ENCODE data around the gene SRC. TPM values are rescaled to one million over a fixed set of nuclear protein-coding genes. Genes with fewer than 3 reads are reported as not detected.

The SRC gene
- total and polyA plus RNA-seq, 2 experiments from 2014 or later: 8.0 to 25.9 TPM

DNA sequence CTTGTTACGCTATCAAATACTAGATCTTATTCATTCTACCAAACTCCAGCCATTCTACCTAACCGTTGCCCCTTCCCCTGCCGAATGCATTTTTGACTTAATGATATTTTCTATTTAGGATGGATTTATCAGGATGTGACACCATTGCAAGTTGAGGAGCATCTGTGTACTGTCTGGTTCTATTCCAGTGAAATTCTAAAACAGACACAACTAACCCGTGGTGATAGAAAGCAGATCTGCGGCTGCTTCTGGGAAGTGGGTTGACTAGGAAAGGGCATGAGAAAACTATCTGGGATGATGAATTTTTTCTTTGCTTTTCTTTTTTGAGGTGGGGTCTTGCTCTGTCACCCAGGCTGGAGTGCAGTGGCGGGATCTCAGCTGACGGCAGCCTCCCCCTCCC, 20.7 kb upstream of the SRC start:
- Mint-ChIP-seq H3K36me3 (ENCODE audit: low read depth) (no peaks in the 10 kb centered on the region), H3K4me1 (peaks cover 4% of the 10 kb centered on the region; the same call in 1 of the 3 replicates)

More for the DNA sequence above, 20.7 kb upstream of the SRC start:
- Histone ChIP-seq H3K36me3 (ENCODE audit: insufficient read depth) (no peaks in the 10 kb centered on the region), H4K20me1 (replicated peaks; ENCODE audit: insufficient read depth) (no peaks in the 10 kb centered on the region), H3K4me2 (no peak overlapping the region), H3K4me1 (ENCODE audit: insufficient read depth) (no peaks in the 10 kb centered on the region), H3K79me2 (replicated peaks; ENCODE audit: insufficient read depth) (no peaks in the 10 kb centered on the region), H2AFZ (no peak overlapping the region), H3F3A (replicated peaks; ENCODE audit: low read depth) (no peaks in the 10 kb centered on the region), H3K27me3 (ENCODE audit: insufficient read depth) (no peaks in the 10 kb centered on the region), H3K9me2 (ENCODE audit: insufficient read depth) (0 out of 2 replicates have a peak, but pooled peaks cover 4% of the 10 kb centered on the region), H3K4me3 (no peak overlapping the region), H3K27ac (ENCODE audit: low read depth) (no peak overlapping the region)
- Mint-ChIP-seq H3K27ac (no peak overlapping the region), H3K4me3 (no peak overlapping the region), H3K9me3 (no peaks in the 10 kb centered on the region), H3K27me3 (ENCODE audit: insufficient read depth, low read depth, poor library complexity) (peaks cover 8% of the 10 kb centered on the region)
- TF ChIP-seq, protein P1, sequence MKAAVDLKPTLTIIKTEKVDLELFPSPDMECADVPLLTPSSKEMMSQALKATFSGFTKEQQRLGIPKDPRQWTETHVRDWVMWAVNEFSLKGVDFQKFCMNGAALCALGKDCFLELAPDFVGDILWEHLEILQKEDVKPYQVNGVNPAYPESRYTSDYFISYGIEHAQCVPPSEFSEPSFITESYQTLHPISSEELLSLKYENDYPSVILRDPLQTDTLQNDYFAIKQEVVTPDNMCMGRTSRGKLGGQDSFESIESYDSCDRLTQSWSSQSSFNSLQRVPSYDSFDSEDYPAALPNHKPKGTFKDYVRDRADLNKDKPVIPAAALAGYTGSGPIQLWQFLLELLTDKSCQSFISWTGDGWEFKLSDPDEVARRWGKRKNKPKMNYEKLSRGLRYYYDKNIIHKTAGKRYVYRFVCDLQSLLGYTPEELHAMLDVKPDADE (IDR thresholded peaks at IDR 0.05): no peak
- TF ChIP-seq, protein P2, sequence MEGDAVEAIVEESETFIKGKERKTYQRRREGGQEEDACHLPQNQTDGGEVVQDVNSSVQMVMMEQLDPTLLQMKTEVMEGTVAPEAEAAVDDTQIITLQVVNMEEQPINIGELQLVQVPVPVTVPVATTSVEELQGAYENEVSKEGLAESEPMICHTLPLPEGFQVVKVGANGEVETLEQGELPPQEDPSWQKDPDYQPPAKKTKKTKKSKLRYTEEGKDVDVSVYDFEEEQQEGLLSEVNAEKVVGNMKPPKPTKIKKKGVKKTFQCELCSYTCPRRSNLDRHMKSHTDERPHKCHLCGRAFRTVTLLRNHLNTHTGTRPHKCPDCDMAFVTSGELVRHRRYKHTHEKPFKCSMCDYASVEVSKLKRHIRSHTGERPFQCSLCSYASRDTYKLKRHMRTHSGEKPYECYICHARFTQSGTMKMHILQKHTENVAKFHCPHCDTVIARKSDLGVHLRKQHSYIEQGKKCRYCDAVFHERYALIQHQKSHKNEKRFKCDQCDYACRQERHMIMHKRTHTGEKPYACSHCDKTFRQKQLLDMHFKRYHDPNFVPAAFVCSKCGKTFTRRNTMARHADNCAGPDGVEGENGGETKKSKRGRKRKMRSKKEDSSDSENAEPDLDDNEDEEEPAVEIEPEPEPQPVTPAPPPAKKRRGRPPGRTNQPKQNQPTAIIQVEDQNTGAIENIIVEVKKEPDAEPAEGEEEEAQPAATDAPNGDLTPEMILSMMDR (conservative IDR thresholded peaks at IDR 0.05; ENCODE audit: low read depth in 2 of 2): no peak
- no peak for TF ChIP-seq STAT1 (IDR thresholded peaks at IDR 0.05; ENCODE audit: unreplicated experiment)
- TF ChIP-seq CREB1 (CRISPR knock-in tag; IDR thresholded peaks at IDR 0.05; ENCODE audit: low read depth): no peak
- TF ChIP-seq EZH2 (IDR thresholded peaks at IDR 0.05; ENCODE audit: low read depth, unreplicated experiment): no peak
- no peak for TF ChIP-seq ZNF114 (CRISPR knock-in tag; IDR thresholded peaks at IDR 0.05)
- TF ChIP-seq JUNB (IDR thresholded peaks at IDR 0.05; ENCODE audit: unreplicated experiment): no peak
- TF ChIP-seq EZH2phosphoT487 (IDR thresholded peaks at IDR 0.05; ENCODE audit: unreplicated experiment): no peak
- TF ChIP-seq, protein P3, sequence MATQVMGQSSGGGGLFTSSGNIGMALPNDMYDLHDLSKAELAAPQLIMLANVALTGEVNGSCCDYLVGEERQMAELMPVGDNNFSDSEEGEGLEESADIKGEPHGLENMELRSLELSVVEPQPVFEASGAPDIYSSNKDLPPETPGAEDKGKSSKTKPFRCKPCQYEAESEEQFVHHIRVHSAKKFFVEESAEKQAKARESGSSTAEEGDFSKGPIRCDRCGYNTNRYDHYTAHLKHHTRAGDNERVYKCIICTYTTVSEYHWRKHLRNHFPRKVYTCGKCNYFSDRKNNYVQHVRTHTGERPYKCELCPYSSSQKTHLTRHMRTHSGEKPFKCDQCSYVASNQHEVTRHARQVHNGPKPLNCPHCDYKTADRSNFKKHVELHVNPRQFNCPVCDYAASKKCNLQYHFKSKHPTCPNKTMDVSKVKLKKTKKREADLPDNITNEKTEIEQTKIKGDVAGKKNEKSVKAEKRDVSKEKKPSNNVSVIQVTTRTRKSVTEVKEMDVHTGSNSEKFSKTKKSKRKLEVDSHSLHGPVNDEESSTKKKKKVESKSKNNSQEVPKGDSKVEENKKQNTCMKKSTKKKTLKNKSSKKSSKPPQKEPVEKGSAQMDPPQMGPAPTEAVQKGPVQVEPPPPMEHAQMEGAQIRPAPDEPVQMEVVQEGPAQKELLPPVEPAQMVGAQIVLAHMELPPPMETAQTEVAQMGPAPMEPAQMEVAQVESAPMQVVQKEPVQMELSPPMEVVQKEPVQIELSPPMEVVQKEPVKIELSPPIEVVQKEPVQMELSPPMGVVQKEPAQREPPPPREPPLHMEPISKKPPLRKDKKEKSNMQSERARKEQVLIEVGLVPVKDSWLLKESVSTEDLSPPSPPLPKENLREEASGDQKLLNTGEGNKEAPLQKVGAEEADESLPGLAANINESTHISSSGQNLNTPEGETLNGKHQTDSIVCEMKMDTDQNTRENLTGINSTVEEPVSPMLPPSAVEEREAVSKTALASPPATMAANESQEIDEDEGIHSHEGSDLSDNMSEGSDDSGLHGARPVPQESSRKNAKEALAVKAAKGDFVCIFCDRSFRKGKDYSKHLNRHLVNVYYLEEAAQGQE (IDR thresholded peaks at IDR 0.05; ENCODE audit: unreplicated experiment): no peak
- TF ChIP-seq NANOG (IDR thresholded peaks at IDR 0.05; ENCODE audit: borderline replicate concordance): no peak
- TF ChIP-seq POLR2AphosphoS5 (IDR thresholded peaks at IDR 0.05; ENCODE audit: low read depth): no peak
- TF ChIP-seq ZNF331 (CRISPR knock-in tag; IDR thresholded peaks at IDR 0.05; ENCODE audit: low read depth): no peak
- DNase-seq (ENCODE audit: low spot score): no peak
- ATAC-seq: no peak
